Calu3 (cell line): ENCODE measurements around the gene SLC49A3. TPM values are rescaled to one million over a fixed set of nuclear protein-coding genes. Genes with fewer than 3 reads are reported as not detected.

ENCODE experiments used
- BruUV-seq: library from RNA; stranded (reverse); fragments of 400-500 nt; replicated peaks from 2 replicates; lab custom pipeline; 2021; lab: Mats Ljungman, UMichigan
- CTCF ChIA-PET: fragments of 300-600 bp; sonication (Branson Sonifier 250); formaldehyde crosslinking; loops from one replicate; lab custom pipeline; 2022; ENCODE audit warnings: antibody characterized with exemption; lab: Charles Lee
- DNase-seq: peaks from one replicate; pipeline ENCODE4 v3.0.0; 2022
- H3K27ac Mint-ChIP-seq: one replicate; pipeline ENCODE4 v1.8.0; 2022; ENCODE audit warnings: mixed read lengths; ENCODE audit not compliant: unreplicated experiment
- H3K27me3 Mint-ChIP-seq: one replicate; pipeline ENCODE4 v1.8.0; 2022; ENCODE audit warnings: mixed read lengths; ENCODE audit not compliant: unreplicated experiment
- H3K36me3 Mint-ChIP-seq: one replicate; pipeline ENCODE4 v1.8.0; 2022; ENCODE audit warnings: mild to moderate bottlenecking, moderate library complexity, mixed read lengths; ENCODE audit not compliant: insufficient read depth, unreplicated experiment
- H3K4me1 Mint-ChIP-seq: one replicate; pipeline ENCODE4 v1.8.0; 2022; ENCODE audit warnings: mild to moderate bottlenecking, low read depth, mixed read lengths; ENCODE audit not compliant: unreplicated experiment
- H3K4me3 Mint-ChIP-seq: one replicate; pipeline ENCODE4 v1.8.0; 2022; ENCODE audit warnings: mild to moderate bottlenecking, low read depth, moderate library complexity, mixed read lengths; ENCODE audit not compliant: unreplicated experiment
- H3K9me3 Mint-ChIP-seq: one replicate; pipeline ENCODE4 v1.8.0; 2022; ENCODE audit warnings: low read depth, mixed read lengths; ENCODE audit not compliant: unreplicated experiment
- CTCF ChIP-seq: fragments of 200-600 bp; IDR thresholded peaks from one replicate; pipeline ENCODE4 v1.8.0; 2022; ENCODE audit warnings: antibody characterized with exemption; ENCODE audit not compliant: unreplicated experiment
- intact Hi-C: fragments of 100-400 bp; cut with micrococcal nuclease; formaldehyde crosslinking; loops from one replicate; pipeline ENCODE4 v1.10.0; 2022; ENCODE audit not compliant: unreplicated experiment
- total RNA-seq: library from RNA; stranded (reverse); gene quantifications from 2 replicates; pipeline ENCODE4 v1.2.3, GENCODE V29; 2022

The SLC49A3 gene
- total RNA-seq, 1 experiment from 2014 or later, result 0.40 TPM

- DNase-seq, result no peak
- intact Hi-C loops, result no loop called here
- Mint-ChIP-seq H3K4me1 (no peaks in the 10 kb centered on the region), H3K36me3 (peaks cover 7% of the 10 kb centered on the region), H3K4me3 (no peak overlapping the region), H3K27me3 (no peaks in the 10 kb centered on the region), H3K9me3 (peaks cover 16% of the 10 kb centered on the region), H3K27ac (no peak overlapping the region)
- no peak for TF ChIP-seq CTCF
- CTCF ChIA-PET, result no interaction called here
- BruUV-seq, result no TSS peak
Measured at GRCh38 chr4:633406-633805, 55.5 kb downstream of the SLC49A3 start.

DNA sequence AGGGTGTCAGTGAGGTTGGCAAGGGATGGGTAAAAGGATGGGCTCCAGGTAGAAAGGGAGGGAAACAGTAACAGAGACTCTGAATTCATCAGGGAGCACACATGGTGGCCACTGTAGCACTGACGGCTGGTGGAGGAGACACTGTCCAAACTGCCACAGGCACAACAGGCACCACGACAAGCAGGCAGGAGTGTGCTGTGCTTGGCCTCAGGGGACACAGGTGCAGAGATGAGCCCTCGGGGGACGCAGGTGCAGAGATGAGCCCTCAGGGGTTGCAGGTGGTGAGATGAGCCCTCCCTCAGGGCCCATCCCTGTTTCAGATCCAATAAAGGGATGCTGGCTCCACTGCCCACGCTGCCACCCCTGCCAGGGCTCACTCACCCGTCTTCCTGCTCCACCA, 56.0 kb downstream of the SLC49A3 start:
- no peak for DNase-seq
- Mint-ChIP-seq H3K27ac (no peak overlapping the region), H3K27me3 (no peaks in the 10 kb centered on the region), H3K36me3 (peaks cover 7% of the 10 kb centered on the region), H3K4me1 (no peaks in the 10 kb centered on the region), H3K4me3 (no peak overlapping the region), H3K9me3 (peaks cover 16% of the 10 kb centered on the region)
- TF ChIP-seq CTCF, result no peak
- CTCF ChIA-PET, result no interaction called here
- intact Hi-C loops, result no loop called here
- BruUV-seq, result no TSS peak

- intact Hi-C loops, result no loop called here
- no peak for DNase-seq
Measured at GRCh38 chr4:632196-632790, 56.7 kb downstream of the SLC49A3 start.

More at GRCh38 chr4:632196-632790, 56.7 kb downstream of the SLC49A3 start:
- no TSS peak for BruUV-seq
- H3K36me3 Mint-ChIP-seq, result peaks cover 7% of the 10 kb centered on the region
- H3K27ac Mint-ChIP-seq, result no peak overlapping the region
- CTCF ChIA-PET, result no interaction called here
- no peak overlapping the region for H3K4me3 Mint-ChIP-seq
- peaks cover 16% of the 10 kb centered on the region for H3K9me3 Mint-ChIP-seq
- TF ChIP-seq CTCF, result no peak
- no peaks in the 10 kb centered on the region for H3K27me3 Mint-ChIP-seq
- H3K4me1 Mint-ChIP-seq, result no peaks in the 10 kb centered on the region

Other genes with a start within 250 kb of the SLC49A3 start
- 21.3 and 25.4 TPM in 2 replicates for gene ZNF721, start 190.0 kb downstream of the SLC49A3 start, total RNA-seq
- gene PIGG, start 189.9 kb downstream of the SLC49A3 start, total RNA-seq, result 44.9 and 48.0 TPM in 2 replicates
- gene TMEM271, start 112.9 kb downstream of the SLC49A3 start, total RNA-seq, result not detected in 2 replicates
- not detected in 2 replicates for gene PDE6B, start 63.6 kb downstream of the SLC49A3 start, total RNA-seq
- 122 and 124 TPM in 2 replicates for gene ATP5ME, start 14.9 kb downstream of the SLC49A3 start, total RNA-seq
- 7.6 and 8.5 TPM in 2 replicates for gene MYL5, start 14.6 kb downstream of the SLC49A3 start, total RNA-seq
- gene PCGF3, start 16.7 kb upstream of the SLC49A3 start, total RNA-seq, result 29.5 and 30.0 TPM in 2 replicates
- 0.42 and 0.93 TPM in 2 replicates for gene CPLX1, start 137.0 kb upstream of the SLC49A3 start, total RNA-seq
- 91.3 and 94.1 TPM in 2 replicates for gene GAK, start 243.2 kb upstream of the SLC49A3 start, total RNA-seq
- 18.8 and 24.2 TPM in 2 replicates for gene TMEM175, start 243.3 kb upstream of the SLC49A3 start, total RNA-seq